Measurements from ENCODE around the gene RND1. TPM values are rescaled to one million over a fixed set of nuclear protein-coding genes. Genes with fewer than 3 reads are reported as not detected.

Gene RND1
- total and polyA plus RNA-seq, 2 of the 13 experiments (the other 11 are each of a cell fraction or from before 2014, with no cell fraction given) = 1.8 to 1.9 TPM

- TF ChIP-seq TFAP4 (IDR thresholded peaks at IDR 0.05; ENCODE audit: borderline replicate concordance, low read depth) (peak; percentile 64; the same call in 1 of the 2 replicates), MEF2D (CRISPR knock-in tag; IDR thresholded peaks at IDR 0.05) (no peak), MXD1 (CRISPR knock-in tag; IDR thresholded peaks at IDR 0.05) (no peak), LRRFIP1 (CRISPR knock-in tag; conservative IDR thresholded peaks at IDR 0.05) (no peak), RBAK (CRISPR knock-in tag; IDR thresholded peaks at IDR 0.05) (no peak), SRSF4 (IDR thresholded peaks at IDR 0.05; ENCODE audit: low read depth, low read length, poor library complexity, severe bottlenecking) (no peak), HNRNPH1 (optimal IDR thresholded peaks at IDR 0.05; ENCODE audit: low read depth, low read length) (no peak), GMEB2 (CRISPR knock-in tag; IDR thresholded peaks at IDR 0.05; ENCODE audit: low read depth) (no peak), ZBTB25 (CRISPR knock-in tag; IDR thresholded peaks at IDR 0.05) (no peak), ZNF768 (CRISPR knock-in tag; IDR thresholded peaks at IDR 0.05) (peak; percentile 71; the same call in 1 of the 2 replicates), TBX2 (CRISPR knock-in tag; IDR thresholded peaks at IDR 0.05; ENCODE audit: borderline replicate concordance) (0 out of 2 replicates have a peak, but pooled peaks have one; percentile 32), ZNF543 (CRISPR knock-in tag; IDR thresholded peaks at IDR 0.05) (no peak), TP53 (CRISPR knock-in tag; conservative IDR thresholded peaks at IDR 0.05) (no peak), ZSCAN31 (CRISPR knock-in tag; IDR thresholded peaks at IDR 0.05; ENCODE audit: low read depth) (0 out of 2 replicates have a peak, but pooled peaks have one; percentile 36), SYNCRIP (IDR thresholded peaks at IDR 0.05; ENCODE audit: insufficient read depth, low read depth, low read length) (no peak), BHLHE40 (IDR thresholded peaks at IDR 0.05; ENCODE audit: low read length) (no peak), ZNF790 (CRISPR knock-in tag; IDR thresholded peaks at IDR 0.05; ENCODE audit: borderline replicate concordance) (no peak), ESRRA (CRISPR knock-in tag; IDR thresholded peaks at IDR 0.05; ENCODE audit: low read depth) (0 out of 2 replicates have a peak, but pooled peaks have one; percentile 27), NFIC (IDR thresholded peaks at IDR 0.05; ENCODE audit: low read length) (no peak), EZH2 (conservative IDR thresholded peaks at IDR 0.05; ENCODE audit: low read depth, low read length) (no peak), KDM5A (IDR thresholded peaks at IDR 0.05; ENCODE audit: borderline replicate concordance, low read length) (no peak)
These were observed 25.2 kb upstream of the RND1 start (continued) for GRCh38 chr12:48890657-48891418.

Measured in HepG2 (cell line).